WTC11 (cell line): Measurements from ENCODE around the gene PLET1. TPM values are rescaled to one million over a fixed set of nuclear protein-coding genes. Genes with fewer than 3 reads are reported as not detected.

Experiments
- ATAC-seq: fragments of 200-7000 bp; cut with Tn5 transposase; 2 replicates; pipeline ENCODE4 v1.10.0; 2021; ENCODE audit warnings: mild to moderate bottlenecking, moderate library complexity
- CTCF ChIA-PET: fragments of 300-600 bp; sonication (Branson Sonifier 250); formaldehyde crosslinking; loops from one replicate; lab custom pipeline; 2021; ENCODE audit warnings: antibody characterized with exemption; lab: Charles Lee
- POLR2A ChIA-PET: fragments of 350-600 bp; sonication (Branson Sonifier 250); formaldehyde crosslinking; loops from one replicate; lab custom pipeline; 2021; ENCODE audit warnings: antibody characterized with exemption; lab: Charles Lee
- DNase-seq: peaks from one replicate; pipeline ENCODE4 v3.0.0; 2021; ENCODE audit warnings: low spot score
- H3K27ac Mint-ChIP-seq: 2 replicates; pipeline ENCODE4 v1.8.0; 2021; ENCODE audit warnings: mixed read lengths
- H3K27me3 Mint-ChIP-seq: 2 replicates; pipeline ENCODE4 v1.8.0; 2021; ENCODE audit warnings: low read depth, mild to moderate bottlenecking, moderate library complexity, mixed read lengths
- H3K36me3 Mint-ChIP-seq: 2 replicates; pipeline ENCODE4 v1.8.0; 2021; ENCODE audit warnings: mixed read lengths
- H3K4me1 Mint-ChIP-seq: 2 replicates; pipeline ENCODE4 v1.8.0; 2022; ENCODE audit warnings: mixed read lengths
- H3K4me3 Mint-ChIP-seq: 2 replicates; pipeline ENCODE4 v1.8.0; 2021; ENCODE audit warnings: mild to moderate bottlenecking, moderate library complexity, mixed read lengths
- H3K9me3 Mint-ChIP-seq: 2 replicates; pipeline ENCODE4 v1.8.0; 2021; ENCODE audit warnings: mixed read lengths
- AR ChIP-seq: fragments of 250-450 bp; sonication (Bioruptor Pico); IDR thresholded peaks from 2 replicates; pipeline ENCODE4 v1.9.0; 2021; ENCODE audit warnings: mild to moderate bottlenecking
- E2F4 ChIP-seq: sonication (generic); formaldehyde crosslinking; IDR thresholded peaks from 2 replicates; pipeline ENCODE4 v1.8.1; 2022; ENCODE audit warnings: low read depth, mild to moderate bottlenecking, moderate library complexity, missing genetic modification reagents, borderline replicate concordance
- EMX1 ChIP-seq: fragments of 250-450 bp; sonication (Bioruptor Pico); IDR thresholded peaks from 2 replicates; pipeline ENCODE4 v1.8.0; 2021; ENCODE audit warnings: mild to moderate bottlenecking
- FOXK1 ChIP-seq: sonication (generic); formaldehyde crosslinking; IDR thresholded peaks from 2 replicates; pipeline ENCODE4 v1.8.0; 2022; ENCODE audit warnings: mild to moderate bottlenecking, moderate library complexity, missing genetic modification reagents
- GABPB1 ChIP-seq: sonication (generic); formaldehyde crosslinking; IDR thresholded peaks from 2 replicates; pipeline ENCODE4 v1.8.1; 2023; ENCODE audit warnings: mild to moderate bottlenecking, missing genetic modification reagents
- HMGA2 ChIP-seq: fragments of 250-450 bp; sonication (Bioruptor Pico); IDR thresholded peaks from 2 replicates; pipeline ENCODE4 v1.4.0; 2021; ENCODE audit warnings: mild to moderate bottlenecking, moderate library complexity
- KAT7 ChIP-seq: sonication (generic); formaldehyde crosslinking; IDR thresholded peaks from 2 replicates; pipeline ENCODE4 v1.8.1; 2023; ENCODE audit warnings: missing genetic modification reagents, mild to moderate bottlenecking, borderline replicate concordance
- MAX ChIP-seq: sonication (generic); formaldehyde crosslinking; IDR thresholded peaks from 2 replicates; pipeline ENCODE4 v1.8.0; 2022; ENCODE audit warnings: mild to moderate bottlenecking, missing genetic modification reagents
- MLX ChIP-seq: sonication (generic); formaldehyde crosslinking; IDR thresholded peaks from 2 replicates; pipeline ENCODE4 v1.8.1; 2023; ENCODE audit warnings: mild to moderate bottlenecking, missing genetic modification reagents, moderate library complexity
- NFE2L1 ChIP-seq: sonication (generic); formaldehyde crosslinking; IDR thresholded peaks from 2 replicates; pipeline ENCODE4 v1.8.1; 2023; ENCODE audit warnings: missing genetic modification reagents
- NR1H2 ChIP-seq: sonication (generic); formaldehyde crosslinking; IDR thresholded peaks from 2 replicates; pipeline ENCODE4 v1.9.0; 2021; ENCODE audit warnings: mild to moderate bottlenecking, moderate library complexity, missing genetic modification reagents
- NR2C2 ChIP-seq: sonication (generic); formaldehyde crosslinking; IDR thresholded peaks from 2 replicates; pipeline ENCODE4 v1.8.0; 2022; ENCODE audit warnings: mild to moderate bottlenecking, missing genetic modification reagents
- OVOL2 ChIP-seq: fragments of 250-450 bp; sonication (Bioruptor Pico); IDR thresholded peaks from 2 replicates; pipeline ENCODE4 v1.9.0; 2021; ENCODE audit warnings: mild to moderate bottlenecking, borderline replicate concordance
- PREB ChIP-seq: sonication (generic); formaldehyde crosslinking; IDR thresholded peaks from 2 replicates; pipeline ENCODE4 v1.8.1; 2022; ENCODE audit warnings: mild to moderate bottlenecking, missing genetic modification reagents, moderate library complexity, borderline replicate concordance
- SMAD3 ChIP-seq: sonication (generic); formaldehyde crosslinking; IDR thresholded peaks from 2 replicates; pipeline ENCODE4 v1.8.0; 2022; ENCODE audit warnings: missing genetic modification reagents, mild to moderate bottlenecking, borderline replicate concordance
- SP1 ChIP-seq: sonication (generic); formaldehyde crosslinking; conservative IDR thresholded peaks from 2 replicates; pipeline ENCODE4 v1.8.1; 2022; ENCODE audit warnings: missing genetic modification reagents
- STAT6 ChIP-seq: sonication (generic); formaldehyde crosslinking; conservative IDR thresholded peaks from 2 replicates; pipeline ENCODE4 v1.8.1; 2023; ENCODE audit warnings: mild to moderate bottlenecking, low read depth, missing genetic modification reagents, moderate library complexity
- TCF7 ChIP-seq: sonication (generic); formaldehyde crosslinking; IDR thresholded peaks from 2 replicates; pipeline ENCODE4 v1.8.0; 2022; ENCODE audit warnings: mild to moderate bottlenecking, low read depth, missing genetic modification reagents, moderate library complexity
- TEAD1 ChIP-seq: sonication (generic); formaldehyde crosslinking; IDR thresholded peaks from 2 replicates; pipeline ENCODE4 v1.8.0; 2022; ENCODE audit warnings: mild to moderate bottlenecking, missing genetic modification reagents
- ZBTB21 ChIP-seq: sonication (generic); formaldehyde crosslinking; IDR thresholded peaks from 2 replicates; pipeline ENCODE4 v1.8.1; 2023; ENCODE audit warnings: mild to moderate bottlenecking, missing genetic modification reagents, borderline replicate concordance
- ZNF138 ChIP-seq: sonication (generic); formaldehyde crosslinking; conservative IDR thresholded peaks from 2 replicates; pipeline ENCODE4 v1.8.1; 2022; ENCODE audit warnings: mild to moderate bottlenecking, moderate library complexity, missing genetic modification reagents
- ZNF317 ChIP-seq: sonication (generic); formaldehyde crosslinking; IDR thresholded peaks from 2 replicates; pipeline ENCODE4 v1.8.1; 2023; ENCODE audit warnings: low read depth, mild to moderate bottlenecking, moderate library complexity, missing genetic modification reagents, borderline replicate concordance
- ZNF423 ChIP-seq: fragments of 250-450 bp; sonication (Bioruptor Pico); IDR thresholded peaks from 2 replicates; pipeline ENCODE4 v2.1.2; 2022; ENCODE audit warnings: mild to moderate bottlenecking, moderate library complexity
- ZNF671 ChIP-seq: fragments of 250-450 bp; sonication (Bioruptor Pico); IDR thresholded peaks from 2 replicates; pipeline ENCODE4 v1.8.0; 2021; ENCODE audit warnings: mild to moderate bottlenecking
- total RNA-seq: library from RNA; stranded (reverse); gene quantifications from 3 replicates; pipeline ENCODE4 v1.2.3, GENCODE V29; 2021

PLET1 gene
- total RNA-seq, 1 experiment from 2014 or later, result not detected

- TF ChIP-seq E2F4 (CRISPR knock-in tag) (no peak), ZNF423 (CRISPR knock-in tag) (peak; percentile 35; the same call in 1 of the 2 replicates), HMGA2 (CRISPR knock-in tag) (no peak), OVOL2 (CRISPR knock-in tag) (no peak), SP1 (CRISPR knock-in tag) (peak; percentile 81), FOXK1 (CRISPR knock-in tag) (0 out of 2 replicates have a peak, but pooled peaks have one; percentile 27), MLX (CRISPR knock-in tag) (no peak), KAT7 (no peak), SMAD3 (peak; percentile 64; the same call in 1 of the 2 replicates), MAX (CRISPR knock-in tag) (peak; percentile 70; the same call in 1 of the 2 replicates), NR1H2 (CRISPR knock-in tag) (no peak), TEAD1 (CRISPR knock-in tag) (peak; percentile 80), STAT6 (CRISPR knock-in tag) (no peak), NFE2L1 (CRISPR knock-in tag) (0 out of 2 replicates have a peak, but pooled peaks have one; percentile 33), AR (no peak), ZNF138 (CRISPR knock-in tag) (no peak), ZBTB21 (CRISPR knock-in tag) (no peak), NR2C2 (CRISPR knock-in tag) (no peak)
Measured at GRCh38 chr11:112289588-112290492, 29.2 kb upstream of the PLET1 start (continued).

GRCh38 chr11:112288021-112288420 is 27.4 kb upstream of the PLET1 start:
- no peaks in the 10 kb centered on the region for H3K36me3 Mint-ChIP-seq
- H3K4me1 Mint-ChIP-seq, result peaks cover 13% of the 10 kb centered on the region
- H3K27me3 Mint-ChIP-seq, result peaks cover 29% of the 10 kb centered on the region
- POLR2A ChIA-PET, result interaction anchor here (0.7 kb wide), 1 partner anchor 298 kb away, joined by 4 read pairs; no protein-coding TSS in a partner anchor
- ATAC-seq, result no peak
- H3K27ac Mint-ChIP-seq, result no peak overlapping the region
- DNase-seq, result no peak
- CTCF ChIA-PET, result interaction anchor here (1.2 to 3.3 kb wide), 4 partner anchors 69 to 1002 kb away, joined by 3 to 9 read pairs (median 5); no protein-coding TSS in a partner anchor
- no peaks in the 10 kb centered on the region for H3K9me3 Mint-ChIP-seq
- H3K4me3 Mint-ChIP-seq, result no peak overlapping the region
- TF ChIP-seq EMX1 (no peak), PREB (no peak), AR (no peak), ZBTB21 (CRISPR knock-in tag) (no peak), ZNF317 (CRISPR knock-in tag) (no peak), TCF7 (CRISPR knock-in tag) (no peak), GABPB1 (CRISPR knock-in tag) (no peak), ZNF671 (CRISPR knock-in tag) (no peak), OVOL2 (CRISPR knock-in tag) (no peak)
